ENCODE data around the gene VILL.
A peak's percentile ranks its signal among the peaks of the same experiment; 100 is the strongest.
"Not testable (repeated sequence)": the region's sequence is repeated elsewhere in the genome, so short reads cannot be mapped to it uniquely, and the experiment has no call there.

VILL gene

GRCh38 chr3:38019658-38020341 is 29.2 kb downstream of the VILL start:
- DNase-seq = no peak

- DNase-seq = no peak
Observed at GRCh38 chr3:38020342-38020726, 29.7 kb downstream of the VILL start.

- DNase-seq = no peak
Observed at GRCh38 chr3:38021196-38021595, 30.6 kb downstream of the VILL start.

GRCh38 chr3:38022301-38022700 is 31.7 kb downstream of the VILL start:
- no peak for DNase-seq

GRCh38 chr3:38022896-38023709 is 32.5 kb downstream of the VILL start:
- no peak for DNase-seq

GRCh38 chr3:38026856-38027255 is 36.3 kb downstream of the VILL start:
- no peak for DNase-seq

GRCh38 chr3:38027466-38028465 is 37.2 kb downstream of the VILL start:
- no peak for DNase-seq

GRCh38 chr3:38028621-38029361 is 38.2 kb downstream of the VILL start:
- DNase-seq = no peak

- peak; percentile 24 to 33 for DNase-seq
Observed at GRCh38 chr3:38029400-38030125, 39.0 kb downstream of the VILL start, which contains the start of gene PLCD1. Gene PLCD1 (minus strand): TSS chr3:38029642. CDS start chr3:38029539, 103 bp downstream.

- no peak for DNase-seq
Observed at GRCh38 chr3:38030126-38031021, 39.8 kb downstream of the VILL start.

- DNase-seq = peak; percentile 45 to 57
Observed at GRCh38 chr3:38031022-38031994, 40.7 kb downstream of the VILL start.

GRCh38 chr3:38032328-38032865 is 41.8 kb downstream of the VILL start:
- no peak for DNase-seq

GRCh38 chr3:38033586-38033985 is 43.0 kb downstream of the VILL start:
- not testable (repeated sequence) for DNase-seq

- not testable (repeated sequence) for DNase-seq
Observed at GRCh38 chr3:38034335-38034734, 43.7 kb downstream of the VILL start.

GRCh38 chr3:38036286-38036685 is 45.7 kb downstream of the VILL start:
- DNase-seq = no peak

- DNase-seq = no peak
Observed at GRCh38 chr3:38036906-38037305, 46.3 kb downstream of the VILL start.

- DNase-seq = peak; percentile 31 to 38
Observed at GRCh38 chr3:38038447-38038911, 47.9 kb downstream of the VILL start.

- peak; percentile 76 to 82 for DNase-seq
Observed at GRCh38 chr3:38039101-38039898, 48.7 kb downstream of the VILL start, which contains the start of gene DLEC1. Gene DLEC1 (plus strand): TSS chr3:38039208. CDS start chr3:38039226, 18 bp downstream.
